ENCODE measurements around the gene GATD1.
A peak's percentile ranks its signal among the peaks of the same experiment; 100 is the strongest.

GATD1 gene

GRCh38 chr11:773425-773824 lies 3.9 kb downstream of the GATD1 start:
- no peak overlapping the region for H3K4me3 ChIP-seq
- H3K36me3 ChIP-seq, result peaks cover 56 to 71% (median 67%) of the 10 kb centered on the region in 11 experiments
- H3K9ac ChIP-seq, result peak overlapping the region; percentile 33 to 97 (median 57); a peak in 19 of 22 replicates
- peak overlapping the region in 3 of 11 experiments; percentile 9 to 20 (median 17); a peak in 4 of 22 replicates for H3K4me2 ChIP-seq
- H3K4me1 ChIP-seq, result peaks cover 31 to 39% (median 34%) of the 10 kb centered on the region in 10 experiments
- peaks cover 57 to 88% (median 77%) of the 10 kb centered on the region in 11 experiments for H4K20me1 ChIP-seq
- peak overlapping the region in 2 of 11 experiments; percentile 11 to 16; a peak in 2 of 22 replicates for H3K27ac ChIP-seq
- H3K9me3 ChIP-seq (replicated peaks in 1 of 11), result no peaks in the 10 kb centered on the region
- TF ChIP-seq Cebpa-rat (IDR thresholded peaks at IDR 0.05), result no peak
- H3K27me3 ChIP-seq, result no peaks in the 10 kb centered on the region

- H3K36me3 ChIP-seq, result peaks cover 56 to 77% (median 70%) of the 10 kb centered on the region in 11 experiments
- H3K9ac ChIP-seq, result peak overlapping the region in 7 of 11 experiments; percentile 33 to 97 (median 63); a peak in 7 of 22 replicates
- H3K9me3 ChIP-seq (replicated peaks in 1 of 11), result no peaks in the 10 kb centered on the region
- no peak overlapping the region; a peak in 1 of 22 replicates for H3K27ac ChIP-seq
- peaks cover 25 to 33% (median 29%) of the 10 kb centered on the region in 10 experiments for H3K4me1 ChIP-seq
- no peak overlapping the region for H3K4me3 ChIP-seq
- peaks cover 57 to 92% (median 77%) of the 10 kb centered on the region in 11 experiments for H4K20me1 ChIP-seq
- no peaks in the 10 kb centered on the region for H3K27me3 ChIP-seq
- H3K4me2 ChIP-seq, result no peak overlapping the region
- TF ChIP-seq Cebpa-rat (IDR thresholded peaks at IDR 0.05), result no peak
Observed at GRCh38 chr11:772429-773390, 4.6 kb downstream of the GATD1 start.

DNA sequence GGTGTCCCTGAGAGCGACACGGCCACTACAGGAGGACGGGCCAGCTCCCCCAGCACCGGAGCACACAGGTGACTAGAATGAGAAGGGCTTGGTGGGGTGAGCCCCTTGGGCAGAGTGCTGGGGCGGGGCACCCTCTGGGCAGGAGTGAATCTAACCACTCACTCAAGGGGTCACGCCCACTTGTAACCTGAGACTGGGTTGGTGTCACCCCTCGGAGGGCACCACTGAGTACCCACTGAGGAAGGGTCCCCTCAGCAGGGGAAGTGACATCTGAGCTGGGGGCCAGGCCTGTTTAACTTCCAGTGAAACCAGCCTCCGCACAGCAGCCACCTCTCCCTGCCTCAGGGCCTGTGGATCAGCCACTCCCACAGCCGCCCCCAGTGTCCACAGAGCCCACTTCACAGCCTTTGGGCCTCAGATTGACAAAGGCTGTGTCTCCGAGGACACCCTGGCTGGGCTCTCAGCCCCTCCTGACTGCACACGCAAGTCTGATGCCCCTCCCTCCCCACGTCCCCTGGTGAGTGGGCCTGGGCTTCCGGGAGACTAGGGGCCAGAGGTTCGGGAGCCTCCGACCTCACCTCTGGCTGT lies 5.6 kb downstream of the GATD1 start:
- Histone ChIP-seq H3K27me3 (no peaks in the 10 kb centered on the region), H3K4me1 (peaks cover 27 to 38% (median 32%) of the 10 kb centered on the region in 10 experiments), H3K4me2 (no peak overlapping the region), H3K36me3 (peaks cover 65 to 87% (median 80%) of the 10 kb centered on the region in 11 experiments), H4K20me1 (peaks cover 66 to 100% (median 85%) of the 10 kb centered on the region in 11 experiments), H3K27ac (no peak overlapping the region), H3K4me3 (no peak overlapping the region), H3K9me3 (replicated peaks in 1 of 11) (no peaks in the 10 kb centered on the region), H3K9ac (peak overlapping the region in 2 of 11 experiments; percentile 2 to 17; a peak in 1 of 22 replicates)
- TF ChIP-seq Cebpa-rat (IDR thresholded peaks at IDR 0.05), result no peak

GRCh38 chr11:770642-771616 lies 6.4 kb downstream of the GATD1 start:
- no peak overlapping the region for H3K27ac ChIP-seq
- H3K4me3 ChIP-seq, result no peak overlapping the region
- no peaks in the 10 kb centered on the region for H3K27me3 ChIP-seq
- H3K4me2 ChIP-seq, result no peak overlapping the region
- TF ChIP-seq Cebpa-rat (IDR thresholded peaks at IDR 0.05), result no peak
- H3K4me1 ChIP-seq, result peaks cover 21 to 42% (median 26%) of the 10 kb centered on the region in 10 experiments
- peaks cover 72 to 100% (median 86%) of the 10 kb centered on the region in 11 experiments for H4K20me1 ChIP-seq
- H3K9ac ChIP-seq, result no peak overlapping the region
- no peaks in the 10 kb centered on the region for H3K9me3 ChIP-seq (replicated peaks in 1 of 11)
- H3K36me3 ChIP-seq, result peaks cover 73 to 95% (median 88%) of the 10 kb centered on the region in 11 experiments

DNA sequence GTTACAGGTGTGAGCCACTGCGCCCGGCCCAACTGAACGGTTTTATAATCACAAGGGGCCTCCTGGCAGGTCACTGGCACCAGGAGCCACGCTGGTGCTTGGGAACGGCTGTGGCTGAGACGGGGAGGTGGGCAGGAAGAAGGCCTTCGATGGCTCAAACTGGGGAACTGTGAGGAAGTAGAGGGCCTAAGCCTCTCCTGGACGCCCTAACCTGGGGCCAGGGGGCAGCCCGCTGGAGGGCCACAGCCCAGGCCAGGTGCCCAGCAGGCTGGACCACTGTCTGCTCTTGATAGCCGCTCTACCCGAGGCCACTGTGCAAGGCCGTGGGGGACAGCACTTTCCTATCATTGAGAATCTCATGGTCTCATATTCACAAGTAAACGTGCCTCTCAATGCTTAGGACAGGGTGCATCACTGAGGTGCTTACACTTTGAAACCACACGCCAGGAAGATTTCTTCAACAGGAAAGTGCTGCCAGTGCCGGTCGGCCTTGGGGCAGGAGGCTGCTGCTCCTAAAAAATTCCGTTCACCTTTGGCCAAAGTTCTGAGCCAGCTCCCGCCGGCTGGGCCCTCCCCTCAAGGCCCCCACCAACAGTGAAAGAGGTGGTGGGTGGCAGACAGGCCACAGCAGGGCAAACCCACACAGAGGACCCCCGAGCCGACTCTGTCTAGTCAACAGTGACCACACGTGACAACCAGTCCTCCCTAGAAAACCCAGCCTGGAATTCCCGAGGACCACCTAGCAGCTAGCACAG lies 7.2 kb downstream of the GATD1 start:
- no peaks in the 10 kb centered on the region for H3K9me3 ChIP-seq (replicated peaks in 1 of 11)
- H3K4me1 ChIP-seq, result peaks cover 13 to 38% (median 21%) of the 10 kb centered on the region in 10 experiments
- H4K20me1 ChIP-seq, result peaks cover 72 to 100% (median 86%) of the 10 kb centered on the region in 11 experiments
- no peak for TF ChIP-seq Cebpa-rat (IDR thresholded peaks at IDR 0.05)
- H3K27me3 ChIP-seq, result no peaks in the 10 kb centered on the region
- H3K9ac ChIP-seq, result no peak overlapping the region
- peaks cover 80 to 99% (median 92%) of the 10 kb centered on the region in 11 experiments for H3K36me3 ChIP-seq
- H3K27ac ChIP-seq, result no peak overlapping the region
- H3K4me2 ChIP-seq, result no peak overlapping the region
- H3K4me3 ChIP-seq, result no peak overlapping the region

- Histone ChIP-seq H3K27ac (no peak overlapping the region), H3K9ac (peak overlapping the region in 1 of 11 experiments; percentile 7; a peak in 2 of 22 replicates), H3K9me3 (replicated peaks in 1 of 11) (no peaks in the 10 kb centered on the region), H3K36me3 (peaks cover 78 to 96% (median 90%) of the 10 kb centered on the region in 11 experiments), H3K4me1 (peaks cover 0 to 30% (median 7%) of the 10 kb centered on the region in 10 experiments; a peak in 12 of 20 replicates), H4K20me1 (peaks cover 67 to 99% (median 83%) of the 10 kb centered on the region in 11 experiments), H3K27me3 (no peaks in the 10 kb centered on the region), H3K4me3 (no peak overlapping the region), H3K4me2 (peak overlapping the region in 2 of 11 experiments; percentile 31 to 61; a peak in 3 of 22 replicates)
- no peak for TF ChIP-seq Cebpa-rat (IDR thresholded peaks at IDR 0.05)
Observed at GRCh38 chr11:767238-767637, 10.0 kb downstream of the GATD1 start.

GRCh38 chr11:766936-767210 lies 10.4 kb downstream of the GATD1 start:
- H3K9ac ChIP-seq, result peak overlapping the region in 2 of 11 experiments; percentile 30 to 48; a peak in 2 of 22 replicates
- no peak overlapping the region for H3K27ac ChIP-seq
- no peaks in the 10 kb centered on the region for H3K9me3 ChIP-seq (replicated peaks in 1 of 11)
- peak overlapping the region in 3 of 11 experiments; percentile 27 to 61 (median 31); a peak in 5 of 22 replicates for H3K4me2 ChIP-seq
- no peak overlapping the region for H3K4me3 ChIP-seq
- no peak for TF ChIP-seq Cebpa-rat (IDR thresholded peaks at IDR 0.05)
- peaks cover 68 to 99% (median 83%) of the 10 kb centered on the region in 11 experiments for H4K20me1 ChIP-seq
- H3K4me1 ChIP-seq, result peaks cover 0 to 34% (median 8%) of the 10 kb centered on the region in 10 experiments; a peak in 12 of 20 replicates
- H3K36me3 ChIP-seq, result peaks cover 78 to 96% (median 90%) of the 10 kb centered on the region in 11 experiments
- H3K27me3 ChIP-seq, result no peaks in the 10 kb centered on the region

Measured in BLaER1 treated with 17β-estradiol and CSF1 and Interleukin-3, amounts not matched to agents 10 nM and 100 nM (cell line).